ENCODE measurements around the gene ARHGAP35. TPM values are rescaled to one million over a fixed set of nuclear protein-coding genes. Genes with fewer than 3 reads are reported as not detected.

Gene ARHGAP35
- total and polyA plus RNA-seq, 10 of the 15 experiments (the other 5 are each of a cell fraction or from before 2014, with no cell fraction given) = 0.85 to 29.9 (median 11.5) TPM

DNA sequence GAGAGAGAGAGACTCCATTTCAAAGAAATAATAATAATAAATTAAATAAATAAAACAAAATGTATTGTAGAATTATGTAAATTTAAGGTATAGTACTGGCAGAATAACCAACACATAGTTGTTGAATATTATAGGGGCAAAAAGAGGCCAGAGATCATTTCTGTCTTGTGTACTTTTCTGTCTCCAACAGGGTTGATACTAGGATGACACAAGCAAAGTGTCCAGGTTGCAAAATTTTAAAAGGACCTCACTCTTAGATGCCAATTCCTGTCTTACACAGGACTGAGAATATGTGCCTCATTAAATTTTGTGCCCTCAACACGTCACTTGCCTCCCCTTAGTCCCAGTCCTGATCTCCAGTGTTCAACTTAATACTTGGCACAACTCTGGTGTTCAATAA, 8.0 kb upstream of the ARHGAP35 start:
- no peak overlapping the region for H3K27ac ChIP-seq (ENCODE audit: control insufficient read depth, insufficient read depth)
- no peak overlapping the region for H2AFZ ChIP-seq (ENCODE audit: control insufficient read depth, low read depth, low read length)
- POLR2A ChIA-PET = no interaction called here
- H3K9me3 ChIP-seq (replicated peaks; ENCODE audit: control insufficient read depth, insufficient read depth, low read length) = no peaks in the 10 kb centered on the region
- no peak overlapping the region for H3K9ac ChIP-seq (ENCODE audit: control insufficient read depth, insufficient read depth, low read length)
- FAIRE-seq (no peak), DNase-seq (ENCODE audit: low read depth, low spot score) (no peak), ATAC-seq (no peak)
- no peaks in the 10 kb centered on the region for H3K27me3 ChIP-seq (replicated peaks in 1 of 2; ENCODE audit: control insufficient read depth in 2 of 2, insufficient read depth in 2 of 2, low read length in 1 of 2)
- H4K20me1 ChIP-seq (ENCODE audit: control insufficient read depth, insufficient read depth) = no peaks in the 10 kb centered on the region
- no peak overlapping the region for H3K4me3 ChIP-seq
- intact Hi-C loops (cut with micrococcal nuclease; ENCODE audit: unreplicated experiment) = loop anchor here (10.0 kb wide), 1 partner anchor 262 kb away; the partner anchor contains the start of gene ZC3H4
- 0% methylated on average over 1 of the region's 1 CpG for WGBS (ENCODE audit: insufficient coverage, insufficient replicate concordance, low lambda C conversion rate, missing lambda C conversion rate)
- CTCF ChIA-PET = interaction anchor here (1.5 kb wide), 1 partner anchor 86 kb away, joined by 3 read pairs; no protein-coding TSS in a partner anchor
- SMC1A ChIA-PET (ENCODE audit: uncharacterized antibody, unreplicated experiment) = no interaction called here
- RAD21 ChIA-PET (ENCODE audit: unreplicated experiment) = no interaction called here
- H3K79me2 ChIP-seq (ENCODE audit: control insufficient read depth, insufficient read depth, low read length) = peaks cover 14% of the 10 kb centered on the region
- in situ Hi-C loops (cut with MboI) = no loop called here
- H3K4me2 ChIP-seq (ENCODE audit: control insufficient read depth, insufficient read depth) = no peak overlapping the region
- no peak for TF ChIP-seq NR2C2 (IDR thresholded peaks at IDR 0.05; ENCODE audit: borderline replicate concordance, control insufficient read depth, insufficient read length, low read depth)
- TF ChIP-seq ZNF622 (IDR thresholded peaks at IDR 0.05) = no peak
- no peak for TF ChIP-seq HDGF (IDR thresholded peaks at IDR 0.05)
- TF ChIP-seq MEF2A (IDR thresholded peaks at IDR 0.05; ENCODE audit: insufficient read depth, low read depth, low read length) = no peak
- no peak for TF ChIP-seq NBN (IDR thresholded peaks at IDR 0.05)
- no peak for TF ChIP-seq CREM (IDR thresholded peaks at IDR 0.05; ENCODE audit: low read depth)
- no peak for TF ChIP-seq PAX5 (IDR thresholded peaks at IDR 0.05; ENCODE audit: borderline replicate concordance, low read depth, low read length)
- TF ChIP-seq SREBF1 (IDR thresholded peaks at IDR 0.05; ENCODE audit: low read length) = no peak
- TF ChIP-seq YBX1 (IDR thresholded peaks at IDR 0.05) = no peak
- no peak for TF ChIP-seq POU2F2 (IDR thresholded peaks at IDR 0.05; ENCODE audit: borderline replicate concordance, low read depth, low read length)
- TF ChIP-seq, protein P1, sequence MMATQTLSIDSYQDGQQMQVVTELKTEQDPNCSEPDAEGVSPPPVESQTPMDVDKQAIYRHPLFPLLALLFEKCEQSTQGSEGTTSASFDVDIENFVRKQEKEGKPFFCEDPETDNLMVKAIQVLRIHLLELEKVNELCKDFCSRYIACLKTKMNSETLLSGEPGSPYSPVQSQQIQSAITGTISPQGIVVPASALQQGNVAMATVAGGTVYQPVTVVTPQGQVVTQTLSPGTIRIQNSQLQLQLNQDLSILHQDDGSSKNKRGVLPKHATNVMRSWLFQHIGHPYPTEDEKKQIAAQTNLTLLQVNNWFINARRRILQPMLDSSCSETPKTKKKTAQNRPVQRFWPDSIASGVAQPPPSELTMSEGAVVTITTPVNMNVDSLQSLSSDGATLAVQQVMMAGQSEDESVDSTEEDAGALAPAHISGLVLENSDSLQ (IDR thresholded peaks at IDR 0.05) = no peak
- TF ChIP-seq FOXK2 (IDR thresholded peaks at IDR 0.05) = no peak
- no peak for TF ChIP-seq RBBP5 (conservative IDR thresholded peaks at IDR 0.05)
- no peak for TF ChIP-seq NFYB (IDR thresholded peaks at IDR 0.05; ENCODE audit: insufficient read depth, low read depth, low read length)
- no peak for TF ChIP-seq KAT2A (conservative IDR thresholded peaks at IDR 0.05; ENCODE audit: control insufficient read depth, low read depth, low read length)
- no peak for TF ChIP-seq RELA (IDR thresholded peaks at IDR 0.05; ENCODE audit: borderline replicate concordance, partially characterized antibody)
- no peak for TF ChIP-seq LARP7 (IDR thresholded peaks at IDR 0.05)
- TF ChIP-seq, protein P2, sequence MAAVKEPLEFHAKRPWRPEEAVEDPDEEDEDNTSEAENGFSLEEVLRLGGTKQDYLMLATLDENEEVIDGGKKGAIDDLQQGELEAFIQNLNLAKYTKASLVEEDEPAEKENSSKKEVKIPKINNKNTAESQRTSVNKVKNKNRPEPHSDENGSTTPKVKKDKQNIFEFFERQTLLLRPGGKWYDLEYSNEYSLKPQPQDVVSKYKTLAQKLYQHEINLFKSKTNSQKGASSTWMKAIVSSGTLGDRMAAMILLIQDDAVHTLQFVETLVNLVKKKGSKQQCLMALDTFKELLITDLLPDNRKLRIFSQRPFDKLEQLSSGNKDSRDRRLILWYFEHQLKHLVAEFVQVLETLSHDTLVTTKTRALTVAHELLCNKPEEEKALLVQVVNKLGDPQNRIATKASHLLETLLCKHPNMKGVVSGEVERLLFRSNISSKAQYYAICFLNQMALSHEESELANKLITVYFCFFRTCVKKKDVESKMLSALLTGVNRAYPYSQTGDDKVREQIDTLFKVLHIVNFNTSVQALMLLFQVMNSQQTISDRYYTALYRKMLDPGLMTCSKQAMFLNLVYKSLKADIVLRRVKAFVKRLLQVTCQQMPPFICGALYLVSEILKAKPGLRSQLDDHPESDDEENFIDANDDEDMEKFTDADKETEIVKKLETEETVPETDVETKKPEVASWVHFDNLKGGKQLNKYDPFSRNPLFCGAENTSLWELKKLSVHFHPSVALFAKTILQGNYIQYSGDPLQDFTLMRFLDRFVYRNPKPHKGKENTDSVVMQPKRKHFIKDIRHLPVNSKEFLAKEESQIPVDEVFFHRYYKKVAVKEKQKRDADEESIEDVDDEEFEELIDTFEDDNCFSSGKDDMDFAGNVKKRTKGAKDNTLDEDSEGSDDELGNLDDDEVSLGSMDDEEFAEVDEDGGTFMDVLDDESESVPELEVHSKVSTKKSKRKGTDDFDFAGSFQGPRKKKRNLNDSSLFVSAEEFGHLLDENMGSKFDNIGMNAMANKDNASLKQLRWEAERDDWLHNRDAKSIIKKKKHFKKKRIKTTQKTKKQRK (IDR thresholded peaks at IDR 0.05; ENCODE audit: low read depth, low read length) = no peak
- no peak for TF ChIP-seq RFX5 (IDR thresholded peaks at IDR 0.05; ENCODE audit: low read depth, low read length)
- no peak for TF ChIP-seq POLR2A (IDR thresholded peaks at IDR 0.05; ENCODE audit: low read depth, low read length)
- no TSS peak for BruUV-seq (replicated peaks)
- H3K36me3 ChIP-seq (ENCODE audit: control insufficient read depth in 2 of 2, insufficient read depth in 2 of 2, low read length in 1 of 2) = 0 out of 4 replicates have a peak, but pooled peaks cover 0 to under 1% of the 10 kb centered on the region in 2 experiments
- peaks cover 10% of the 10 kb centered on the region; the same call in 1 of the 2 replicates for H3K4me1 ChIP-seq (ENCODE audit: control insufficient read depth, insufficient read depth, low read length)

Measured in GM12878 (cell line).